GM21390 (cell line): ENCODE measurements around the gene ACAP3.

Experiments used
- ATAC-seq: cut with Tn5 transposase; IDR thresholded peaks from one replicate; pipeline ENCODE4 v1.9.1; 2021; ENCODE audit not compliant: unreplicated experiment

The ACAP3 gene

GRCh38 chr1:1304331-1305299 is 3.1 kb downstream of the ACAP3 start:
- ATAC-seq, result no peak

- no peak for ATAC-seq
Measured at GRCh38 chr1:1303736-1304135, 4.0 kb downstream of the ACAP3 start.

- no peak for ATAC-seq
Measured at GRCh38 chr1:1302951-1303509, 4.7 kb downstream of the ACAP3 start.

GRCh38 chr1:1302006-1302430 is 5.7 kb downstream of the ACAP3 start:
- ATAC-seq, result no peak

GRCh38 chr1:1300352-1300739 is 7.4 kb downstream of the ACAP3 start:
- no peak for ATAC-seq

- no peak for ATAC-seq
Measured at GRCh38 chr1:1299686-1300351, 7.9 kb downstream of the ACAP3 start.

- no peak for ATAC-seq
Measured at GRCh38 chr1:1298861-1299685, 8.7 kb downstream of the ACAP3 start.

- no peak for ATAC-seq
Measured at GRCh38 chr1:1297802-1298424, 9.8 kb downstream of the ACAP3 start.

- no peak for ATAC-seq
Measured at GRCh38 chr1:1296070-1297061, 11.4 kb downstream of the ACAP3 start.

GRCh38 chr1:1295154-1295923 is 12.4 kb downstream of the ACAP3 start:
- no peak for ATAC-seq

GRCh38 chr1:1294250-1294890 is 13.4 kb downstream of the ACAP3 start:
- no peak for ATAC-seq

- ATAC-seq, result no peak
Measured at GRCh38 chr1:1293263-1294249, 14.2 kb downstream of the ACAP3 start.

- ATAC-seq, result no peak
Measured at GRCh38 chr1:1292851-1293250, 14.9 kb downstream of the ACAP3 start.

- no peak for ATAC-seq
Measured at GRCh38 chr1:1292442-1292779, 15.3 kb downstream of the ACAP3 start.

GRCh38 chr1:1291548-1292441 is 15.9 kb downstream of the ACAP3 start:
- no peak for ATAC-seq

GRCh38 chr1:1291023-1291528 is 16.7 kb downstream of the ACAP3 start:
- ATAC-seq, result no peak
